Spleen (tissue), 11 donors: ENCODE data around the gene TSPAN9. TPM values are rescaled to one million over a fixed set of nuclear protein-coding genes. Genes with fewer than 3 reads are reported as not detected.

Experiments used
- DNase-seq: peaks from one replicate; pipeline ENCODE4 v3.0.0-alpha.2; 2020
- H3K27ac ChIP-seq, 8 donors: fragments of 200-600 bp; sonication (generic) in 7 of 8; 1 replicate in 4 of 8; 2 replicates in 4 of 8; pipeline versions ENCODE4 v1.5.0 to v1.8.0; 2016 to 2021; ENCODE audit warnings: inconsistent platforms in 4 of 8, mild to moderate bottlenecking in 4 of 8, moderate library complexity in 1 of 8
- H3K27me3 ChIP-seq, 7 donors: fragments of 200-600 bp; sonication (generic) in 6 of 7; replicated peaks in 1 of 7; 1 replicate in 4 of 7; 2 replicates in 3 of 7; pipeline versions ENCODE4 v1.5.0 to v1.8.0; 2016 to 2021; ENCODE audit warnings: inconsistent platforms in 3 of 7, mild to moderate bottlenecking in 1 of 7
- H3K36me3 ChIP-seq, 6 donors: fragments of 200-600 bp; sonication (generic) in 5 of 6; 1 replicate in 4 of 6; 2 replicates in 2 of 6; pipeline versions ENCODE4 v1.5.0 to v1.8.0; 2016 to 2021; ENCODE audit warnings: inconsistent platforms in 2 of 6
- H3K4me1 ChIP-seq, 6 donors: fragments of 200-600 bp; sonication (generic) in 5 of 6; 1 replicate in 3 of 6; 2 replicates in 3 of 6; pipeline versions ENCODE4 v1.5.0 to v1.8.0; 2016 to 2021; ENCODE audit warnings: inconsistent platforms in 3 of 6
- H3K4me3 ChIP-seq, 8 donors: fragments of 200-600 bp; sonication (generic) in 7 of 8; 1 replicate in 4 of 8; 2 replicates in 4 of 8; pipeline versions ENCODE4 v1.5.0 to v1.8.0; 2016 to 2021; ENCODE audit warnings: inconsistent platforms in 4 of 8, mild to moderate bottlenecking in 4 of 8, moderate library complexity in 2 of 8
- H3K9me3 ChIP-seq, 8 donors: fragments of 200-600 bp; sonication (generic) in 7 of 8; 1 replicate in 4 of 8; 2 replicates in 4 of 8; pipeline versions ENCODE4 v1.5.0 to v1.8.0; 2016 to 2021; ENCODE audit warnings: inconsistent platforms in 4 of 8
- CTCF ChIP-seq, 11 experiments: fragments of 200-600 bp in 7 of 11; fragments of 450-650 bp in 4 of 11; sonication (generic) in 4 of 11; IDR thresholded peaks in 8 of 11; conservative IDR thresholded peaks in 3 of 11; 1 replicate in 7 of 11; 2 replicates in 4 of 11; pipeline versions ENCODE4 v1.4.0 to v1.8.0; 2016 to 2021; ENCODE audit warnings: antibody characterized with exemption in 11 of 11, inconsistent platforms in 4 of 11, mild to moderate bottlenecking in 1 of 11
- POLR2A ChIP-seq, 3 donors: fragments of 450-650 bp; IDR thresholded peaks; one replicate each; pipeline ENCODE4 v1.5.1; 2017; ENCODE audit warnings: antibody characterized with exemption in 3 of 3, mild to moderate bottlenecking in 1 of 3
- POLR2AphosphoS5 ChIP-seq, 3 donors: sonication (generic); formaldehyde crosslinking; IDR thresholded peaks; one replicate each; pipeline ENCODE4 v1.5.1; 2017; ENCODE audit warnings: antibody characterized with exemption in 3 of 3
- WGBS, 5 donors: extraction: QIAGEN DNeasy Blood & Tissue Kit in 3 of 5; methylation state at CpG; one replicate each; pipeline versions ENCODE4 v1.1.5 to v1.1.7; 2013 to 2018; 5-methylcytosine and 5-hydroxymethylcytosine counted together
- intact Hi-C: fragments of 100-400 bp; cut with DNase I; formaldehyde crosslinking; loops from one replicate; pipeline ENCODE4 v1.15.0; 2023; ENCODE audit warnings: low total_unique reads
- polyA plus RNA-seq, 3 donors: library from polyadenylated mRNA; stranded (reverse); fragments of 200-250 nt; gene quantifications; one replicate each; pipeline ENCODE4 v1.2.1, GENCODE V29; 2013
- total RNA-seq, 7 donors: library from RNA; depleted of rRNA in 3 of 7; stranded (reverse); fragments of >200 nt in 3 of 7; fragmentation: NEBNext Ultra II Directional in 4 of 7; extraction: Animal tissue kit (Norgen Biotek cat#: 25700) in 4 of 7; gene quantifications; one replicate each; pipeline versions ENCODE4 v1.1.0 to v1.2.1, GENCODE V29; 2016 to 2021
- donor health status: healthy with polysubstance abuse.
- donor health status: DM: no; HTN: no; CAD: no; lungs with moderate emphysema.
- donor health status: DM: no; HTN: no; CAD: no.
- donor health status: Bipolar disorder and iron deficiency.
- donor health status: healthy.
- donor health status: DM: no; HTN: no; CAD: no.
- donor health status: DM: yes; HTN: yes; CAD: no.

Gene TSPAN9
- total and polyA plus RNA-seq, 10 donors, result 3.6 to 51.1 (median 32.4) TPM

DNA sequence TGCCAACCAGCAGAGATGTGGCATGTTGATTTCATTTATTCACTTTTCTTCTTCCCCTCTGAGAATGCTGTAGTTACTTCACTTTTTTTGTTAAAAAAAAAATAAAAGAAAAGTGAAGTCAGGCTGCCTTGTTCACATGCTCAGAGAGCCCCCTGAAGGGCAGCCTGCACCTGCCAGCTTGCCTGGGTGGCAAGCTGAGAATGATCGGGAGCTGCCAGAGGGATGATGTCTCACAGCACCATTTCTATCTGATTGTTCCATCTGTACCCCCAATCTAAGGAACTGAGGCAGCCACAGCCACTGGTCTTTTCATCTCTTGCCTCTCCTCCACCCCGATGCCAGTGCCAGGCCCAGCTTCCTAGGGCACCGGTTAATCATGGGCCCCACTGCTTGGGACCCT, 118.2 kb downstream of the TSPAN9 start:
- 60 to 92% (median 89%) methylated on average over 3 of the region's 3 CpGs for WGBS, 5 donors
- peaks cover 4 to 28% (median 14%) of the 10 kb centered on the region in 6 donors for H3K4me1 ChIP-seq
- no peak overlapping the region for H3K27ac ChIP-seq
- H3K4me3 ChIP-seq, result no peak overlapping the region
- DNase-seq, result no peak
- TF ChIP-seq POLR2AphosphoS5 (IDR thresholded peaks at IDR 0.05) (no peak), POLR2A (IDR thresholded peaks at IDR 0.05) (no peak), CTCF (IDR thresholded peaks at IDR 0.05 in 8 of 11, conservative IDR thresholded peaks at IDR 0.05 in 3 of 11) (no peak)
- intact Hi-C loops, result no loop called here
- no peaks in the 10 kb centered on the region for H3K36me3 ChIP-seq
- H3K9me3 ChIP-seq, result no peaks in the 10 kb centered on the region
- H3K27me3 ChIP-seq, result peaks cover 0 to 22% (median 10%) of the 10 kb centered on the region in 7 donors

GRCh38 chr12:3195859-3196483, 118.8 kb downstream of the TSPAN9 start:
- peaks cover 0 to 27% (median 16%) of the 10 kb centered on the region in 7 donors for H3K27me3 ChIP-seq
- WGBS, 5 donors, result 73 to 89% (median 80%) methylated on average over 14 of the region's 14 CpGs
- TF ChIP-seq CTCF (IDR thresholded peaks at IDR 0.05 in 8 of 11, conservative IDR thresholded peaks at IDR 0.05 in 3 of 11) (no peak), POLR2A (IDR thresholded peaks at IDR 0.05) (no peak), POLR2AphosphoS5 (IDR thresholded peaks at IDR 0.05) (no peak)

DNA sequence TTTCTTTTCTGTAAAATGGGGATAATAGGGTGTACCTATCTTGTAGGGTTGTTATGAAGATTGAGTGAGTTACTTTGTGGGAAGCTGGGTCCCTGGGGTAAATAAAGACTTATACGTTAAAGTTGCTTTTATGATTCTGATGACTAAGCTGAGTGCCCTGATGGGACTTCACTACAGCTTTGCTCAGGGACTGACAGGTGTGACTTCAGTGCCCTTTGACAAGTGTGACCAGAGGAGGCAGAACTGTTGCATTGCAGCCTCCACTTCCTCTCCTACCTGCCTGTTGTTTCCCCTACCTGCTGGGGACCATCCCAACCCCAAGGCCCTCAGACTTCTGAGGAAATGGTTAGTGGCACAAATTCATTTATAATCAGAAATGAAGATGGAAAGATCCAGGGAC, 119.3 kb downstream of the TSPAN9 start:
- Histone ChIP-seq H3K27me3 (peaks cover 0 to 32% (median 21%) of the 10 kb centered on the region in 7 donors), H3K27ac (no peak overlapping the region), H3K4me3 (no peak overlapping the region), H3K4me1 (peaks cover 9 to 39% (median 24%) of the 10 kb centered on the region in 6 donors), H3K9me3 (no peaks in the 10 kb centered on the region), H3K36me3 (no peaks in the 10 kb centered on the region)
- intact Hi-C loops, result no loop called here
- DNase-seq, result no peak
- WGBS, 5 donors, result 60 to 83% (median 71%) methylated on average over 1 of the region's 1 CpG
- no peak for TF ChIP-seq POLR2AphosphoS5 (IDR thresholded peaks at IDR 0.05)
- TF ChIP-seq CTCF (IDR thresholded peaks at IDR 0.05 in 8 of 11, conservative IDR thresholded peaks at IDR 0.05 in 3 of 11), result no peak
- no peak for TF ChIP-seq POLR2A (IDR thresholded peaks at IDR 0.05)

More at GRCh38 chr12:3195859-3196483, 118.8 kb downstream of the TSPAN9 start:
- no peak overlapping the region for H3K27ac ChIP-seq
- no peaks in the 10 kb centered on the region for H3K36me3 ChIP-seq
- no peak overlapping the region for H3K4me3 ChIP-seq
- no peak for DNase-seq
- H3K9me3 ChIP-seq, result no peaks in the 10 kb centered on the region
- peaks cover 7 to 34% (median 20%) of the 10 kb centered on the region in 6 donors for H3K4me1 ChIP-seq
- intact Hi-C loops, result no loop called here

DNA sequence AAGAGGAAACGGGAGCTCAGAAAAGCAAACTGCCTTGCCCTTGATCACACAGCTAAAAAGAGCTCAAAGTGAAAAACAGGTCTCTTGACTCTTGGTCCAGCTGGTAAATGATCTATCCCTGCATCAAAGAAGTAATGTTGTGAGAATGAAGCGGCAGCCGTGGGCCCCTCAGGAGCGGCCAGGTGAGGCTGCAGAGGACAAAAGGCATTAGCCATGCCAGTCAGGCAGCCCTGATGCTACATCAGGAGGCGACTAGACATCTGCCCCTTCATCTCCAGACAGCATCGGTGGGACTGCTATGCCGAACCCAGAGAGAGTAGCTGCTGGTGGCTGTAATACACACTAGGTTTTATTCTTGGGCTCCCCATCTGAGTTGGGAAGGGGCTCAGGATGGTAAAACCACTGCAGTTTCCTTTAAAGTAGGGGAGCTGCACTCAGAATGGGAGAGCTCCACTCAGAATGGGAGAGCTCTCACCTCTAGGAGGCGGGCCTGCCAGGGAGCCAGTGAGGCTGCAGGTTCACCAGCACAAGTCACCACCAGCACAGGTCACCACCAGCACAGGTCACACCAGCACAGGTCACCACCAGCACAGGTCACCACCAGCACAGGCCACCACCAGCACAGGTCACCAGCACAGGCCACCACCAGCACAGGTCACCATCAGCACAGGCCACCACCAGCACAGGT, 120.1 kb downstream of the TSPAN9 start:
- 81 to 93% (median 90%) methylated on average over 7 to 8 of the region's 8 CpGs for WGBS, 5 donors
- no peak for DNase-seq
- no peak for TF ChIP-seq CTCF (IDR thresholded peaks at IDR 0.05 in 8 of 11, conservative IDR thresholded peaks at IDR 0.05 in 3 of 11)
- no peak for TF ChIP-seq POLR2A (IDR thresholded peaks at IDR 0.05)
- TF ChIP-seq POLR2AphosphoS5 (IDR thresholded peaks at IDR 0.05), result no peak
- peaks cover 9 to 46% (median 28%) of the 10 kb centered on the region in 6 donors for H3K4me1 ChIP-seq
- intact Hi-C loops, result no loop called here
- no peak overlapping the region for H3K27ac ChIP-seq
- H3K9me3 ChIP-seq, result no peaks in the 10 kb centered on the region
- H3K4me3 ChIP-seq, result no peak overlapping the region
- H3K27me3 ChIP-seq, result peaks cover 0 to 40% (median 28%) of the 10 kb centered on the region in 7 donors
- no peaks in the 10 kb centered on the region for H3K36me3 ChIP-seq
